Activated naive CD4-positive, alpha-beta T cell treated with anti-CD3 and anti-CD28 coated beads, Interleukin-2, amount 50 U/mL, for 16 hours (primary cell): ENCODE measurements around the gene CDK11A.

ENCODE experiments used
- DNase-seq: peaks from one replicate; pipeline ENCODE4 v3.0.0-alpha.2; 2020

Gene CDK11A

DNA sequence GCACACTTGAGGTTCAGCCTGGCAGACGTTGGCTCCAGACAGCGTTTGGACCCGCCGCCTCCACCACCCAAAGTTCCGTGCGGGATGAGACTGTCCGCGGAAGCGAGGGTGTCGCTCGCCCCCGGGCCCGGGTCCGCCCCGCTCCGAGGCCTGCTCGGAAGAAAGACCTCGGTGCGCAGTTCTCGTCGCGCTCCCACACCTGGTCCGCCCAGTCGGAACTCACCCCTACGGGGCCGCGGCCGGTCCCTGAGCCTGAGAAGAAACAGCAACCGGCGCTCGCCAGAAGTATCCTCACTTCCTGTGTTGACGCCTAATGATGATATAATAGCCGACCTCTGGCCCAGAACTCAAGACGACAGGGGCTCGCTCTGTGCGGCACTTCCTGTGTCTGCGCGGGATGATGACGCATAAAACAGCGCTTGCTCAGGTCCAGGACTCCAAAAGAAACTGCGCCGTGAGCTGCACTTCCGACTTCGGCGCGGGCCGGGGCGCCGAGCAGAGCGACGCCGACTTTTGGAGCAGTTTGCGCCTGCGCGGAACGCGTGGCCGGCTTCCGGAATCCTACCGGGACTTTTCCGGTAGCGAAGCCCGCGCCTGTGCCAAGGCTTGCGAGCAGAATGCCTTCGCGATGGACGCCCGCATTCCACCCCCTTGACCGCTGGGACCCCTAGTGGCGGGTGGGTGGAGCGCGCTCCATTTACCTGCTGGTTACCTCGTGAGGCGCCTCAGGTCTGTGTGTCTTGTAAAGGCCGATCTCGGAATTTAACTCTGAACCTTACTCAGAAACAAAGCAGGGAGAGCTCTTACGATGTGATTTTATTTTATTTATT is at the start of gene CDK11A:
Gene CDK11A (minus strand): TSS at position 323 of the 830 bp plus-strand sequence. CDS start 1,539 bp downstream, outside the sequence.
- peak; percentile 93 for DNase-seq

DNA sequence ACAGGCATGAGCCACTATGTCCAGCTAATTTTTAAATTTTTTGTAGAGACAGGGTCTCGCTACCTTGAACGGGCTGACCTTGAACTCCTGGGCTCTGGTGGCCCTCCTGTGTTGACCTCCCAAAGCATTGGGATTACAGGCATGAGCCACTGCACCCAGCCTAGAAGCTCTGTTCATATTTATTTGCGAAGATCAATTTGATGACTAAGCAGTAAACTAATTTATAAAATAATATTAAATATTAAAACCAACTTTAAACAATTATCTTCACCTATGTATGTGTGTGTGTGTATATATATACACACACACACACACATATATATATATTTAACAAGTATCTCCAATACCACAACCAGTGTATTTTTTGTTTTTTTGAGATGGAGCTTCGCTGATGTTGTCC is 49.7 kb upstream of the CDK11A start:
- no peak for DNase-seq

DNA sequence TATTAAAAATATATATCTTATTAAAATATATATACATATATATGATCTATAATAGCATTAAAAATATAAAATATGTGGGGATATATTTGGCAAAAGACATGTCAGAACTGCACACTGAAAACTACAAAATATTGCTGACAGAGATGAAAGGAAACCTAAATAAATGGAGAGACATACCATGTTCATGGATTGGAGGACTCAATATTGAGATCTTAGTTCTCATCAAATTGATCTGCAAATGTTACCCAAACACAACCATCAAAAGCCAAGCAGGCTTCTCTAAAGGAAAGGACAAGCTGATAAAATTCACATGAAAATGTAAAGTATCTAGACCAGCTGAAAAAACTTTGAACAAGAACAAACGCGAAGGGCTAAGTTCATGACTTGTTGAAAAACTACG is 46.9 kb upstream of the CDK11A start:
- DNase-seq: no peak

DNA sequence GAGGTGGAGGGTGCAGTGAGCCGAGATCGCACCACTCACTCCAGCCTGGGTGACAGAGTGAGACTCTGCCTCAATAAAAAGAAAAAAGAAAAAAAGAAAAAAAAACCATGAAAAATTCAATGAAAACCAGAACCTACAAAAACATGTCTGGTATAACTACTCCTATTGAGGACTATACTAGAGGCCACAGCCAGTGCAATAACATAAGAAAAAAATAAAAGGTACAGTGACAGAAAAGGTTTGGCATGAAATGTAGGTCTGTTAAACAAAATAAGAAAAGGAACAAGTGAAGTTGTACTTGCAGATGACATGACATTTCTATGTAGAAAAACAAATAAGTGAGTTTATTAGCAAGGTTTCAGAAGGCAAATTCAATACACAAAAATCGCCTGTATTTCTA is 45.9 kb upstream of the CDK11A start:
- DNase-seq: no peak

DNA sequence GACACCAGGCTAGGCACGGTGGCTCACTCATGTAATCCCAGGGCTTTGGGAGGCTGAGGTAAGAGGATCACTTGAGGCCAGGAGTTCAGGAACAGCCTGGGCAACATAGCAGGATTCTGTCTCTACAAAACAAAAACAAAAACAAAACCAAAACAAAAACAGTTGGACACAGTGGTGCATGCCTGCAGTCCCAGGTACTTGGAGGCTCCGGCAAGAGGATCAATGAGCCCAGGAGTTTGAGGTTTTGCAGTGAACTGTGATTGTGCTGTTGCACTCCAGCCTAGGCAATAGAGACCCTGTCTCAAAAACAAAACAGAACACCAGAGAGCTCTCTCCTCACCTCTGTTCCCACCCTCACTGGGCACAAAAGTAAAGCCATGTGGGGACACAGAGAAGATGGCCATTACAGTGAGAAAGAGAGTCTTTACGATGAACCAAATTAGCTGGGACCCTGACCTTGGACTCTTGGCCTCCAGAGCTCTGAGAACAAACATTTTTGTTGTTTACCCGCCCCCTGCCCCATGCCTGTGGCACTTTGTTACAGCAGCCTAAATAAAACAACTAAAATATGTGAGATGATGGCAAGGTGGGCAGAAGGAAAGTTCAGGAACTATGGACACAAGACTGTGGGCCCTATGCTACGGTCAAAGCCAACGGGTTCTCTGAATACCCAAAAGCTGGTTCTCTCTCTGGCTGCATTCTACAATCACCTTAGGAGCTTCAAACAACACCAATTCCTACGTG is 44.3 kb upstream of the CDK11A start:
- no peak for DNase-seq

DNA sequence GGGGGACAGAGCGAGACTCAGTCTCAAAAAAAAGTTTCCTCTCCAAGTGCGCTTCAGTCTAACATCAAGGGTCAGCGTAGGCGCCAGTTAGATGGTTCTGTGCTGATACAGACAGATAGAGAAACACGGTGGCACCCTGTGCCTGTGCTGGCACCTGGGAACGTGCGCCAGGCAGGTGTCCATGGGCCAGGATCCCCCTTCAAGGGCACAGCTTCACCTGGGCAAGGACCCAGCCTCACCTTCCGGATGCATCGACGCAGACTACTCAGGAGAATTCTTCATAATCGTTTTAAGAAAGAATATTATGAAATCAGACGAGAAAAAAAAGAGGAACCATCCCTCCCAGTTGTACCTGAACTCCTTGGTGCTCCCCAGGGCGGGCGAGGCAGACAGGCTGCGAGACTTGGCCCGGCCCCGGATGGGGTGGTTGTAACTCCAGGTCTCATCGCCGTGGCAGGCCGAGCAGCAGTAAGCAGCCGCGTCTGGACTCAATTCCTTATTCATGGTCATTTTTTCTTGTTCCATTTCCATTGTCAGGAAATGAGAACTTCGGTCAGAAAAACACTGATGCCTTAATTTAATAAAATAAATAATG is 40.8 kb upstream of the CDK11A start:
- no peak for DNase-seq

DNA sequence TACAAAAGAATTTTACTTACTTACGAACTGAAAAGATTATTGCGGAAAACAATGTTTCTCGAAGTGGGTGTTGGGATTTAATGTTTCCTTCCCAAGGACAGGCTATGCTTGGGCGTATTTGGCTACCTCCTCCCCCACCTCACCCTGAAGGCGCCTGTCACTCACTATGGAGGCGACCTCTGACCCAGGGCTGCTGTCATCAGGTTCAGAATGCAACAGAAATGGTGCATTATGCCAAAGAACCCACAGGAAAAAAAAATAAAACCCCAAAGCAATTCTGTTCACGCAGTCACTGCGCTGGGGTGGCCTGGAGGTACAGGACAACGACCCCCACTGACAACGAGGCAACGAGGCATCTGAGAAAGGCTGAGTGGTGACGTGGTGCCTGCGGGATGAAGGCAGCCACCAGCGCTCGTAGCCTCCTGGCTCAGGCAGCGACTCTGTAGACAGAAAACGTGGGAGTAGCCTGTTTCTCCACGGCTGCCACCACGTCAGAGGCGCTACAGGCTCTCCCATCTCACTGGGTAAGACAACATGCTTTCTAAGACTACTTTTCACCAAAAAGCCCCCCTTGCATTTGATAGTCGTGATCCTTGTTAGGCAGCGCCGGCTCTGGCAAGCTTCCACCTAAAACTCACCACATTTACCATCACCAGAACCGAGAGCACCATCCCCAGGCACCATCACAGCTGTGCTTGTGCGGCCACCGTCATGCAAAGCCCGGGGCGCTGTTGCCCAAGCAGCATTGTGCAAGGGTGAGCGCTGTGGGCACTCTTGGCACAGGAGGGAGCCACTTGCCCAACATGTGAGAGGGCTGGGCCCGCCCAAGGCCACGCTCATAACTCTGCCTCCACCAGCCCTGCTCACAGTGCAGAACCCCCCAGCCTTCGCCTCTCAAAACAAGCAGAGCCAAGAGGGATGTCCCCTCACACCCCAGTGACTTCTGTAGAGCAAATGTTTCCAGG is 39.8 kb upstream of the CDK11A start:
- no peak for DNase-seq

DNA sequence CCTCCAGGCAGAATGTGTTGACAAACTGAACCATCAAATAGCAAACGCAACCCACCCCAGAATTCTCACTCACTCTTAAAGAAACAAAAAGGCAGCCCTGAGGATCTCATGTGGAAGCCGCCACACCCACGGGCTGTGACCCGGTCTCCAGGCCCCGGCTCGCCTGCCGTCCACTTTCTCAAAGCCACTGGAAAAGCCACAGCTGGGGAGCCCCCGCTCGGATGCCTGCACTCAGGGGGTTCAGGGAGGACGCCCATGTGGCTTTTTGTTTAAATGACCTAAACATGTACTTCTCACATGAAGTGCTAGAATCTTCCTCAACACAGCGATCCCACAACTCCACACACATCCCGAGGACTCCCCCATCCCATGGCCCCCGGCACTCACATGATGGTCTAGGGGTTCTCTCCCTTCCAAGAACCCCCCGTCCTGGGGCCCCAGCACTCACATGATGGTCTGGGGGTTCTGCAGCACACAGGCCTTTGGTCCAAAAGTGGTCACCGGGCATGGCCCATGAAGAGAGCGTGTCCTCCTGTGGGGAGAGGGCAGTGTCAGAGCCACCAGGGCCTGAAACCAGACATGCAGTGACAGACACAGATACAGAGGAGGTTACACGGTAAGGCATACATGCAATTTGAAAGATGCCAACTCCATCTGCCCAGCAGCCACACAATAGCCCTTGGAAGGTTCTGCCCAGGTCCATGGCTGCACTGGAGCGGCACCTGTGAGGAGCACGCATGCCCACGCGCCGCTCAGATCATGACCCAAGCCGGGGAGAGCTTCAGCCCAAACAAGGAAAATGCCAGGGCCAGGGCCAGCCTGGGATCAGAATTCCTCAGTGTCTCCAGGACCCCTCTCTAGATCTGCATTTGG is 37.6 kb upstream of the CDK11A start:
- DNase-seq: no peak

DNA sequence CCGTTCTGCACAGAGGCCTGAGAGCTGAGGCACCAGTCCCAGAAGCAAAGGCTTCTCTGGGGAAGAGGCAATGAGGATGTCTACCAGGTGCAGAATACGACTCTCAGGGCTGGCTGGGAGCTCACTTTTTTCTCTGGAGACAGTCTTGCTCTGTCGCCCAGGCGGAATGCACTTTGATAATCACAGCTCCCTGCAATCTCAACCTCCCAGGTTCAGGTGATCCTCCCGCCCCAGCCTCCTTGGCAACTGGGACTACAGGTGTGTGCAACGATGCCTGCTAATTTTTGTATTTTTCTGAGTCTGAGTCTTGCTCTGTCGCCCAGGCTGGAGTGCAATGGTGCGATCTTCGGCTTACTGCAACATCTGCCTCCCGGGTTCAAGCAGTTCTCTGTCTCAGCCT is 36.6 kb upstream of the CDK11A start:
- DNase-seq: no peak

DNA sequence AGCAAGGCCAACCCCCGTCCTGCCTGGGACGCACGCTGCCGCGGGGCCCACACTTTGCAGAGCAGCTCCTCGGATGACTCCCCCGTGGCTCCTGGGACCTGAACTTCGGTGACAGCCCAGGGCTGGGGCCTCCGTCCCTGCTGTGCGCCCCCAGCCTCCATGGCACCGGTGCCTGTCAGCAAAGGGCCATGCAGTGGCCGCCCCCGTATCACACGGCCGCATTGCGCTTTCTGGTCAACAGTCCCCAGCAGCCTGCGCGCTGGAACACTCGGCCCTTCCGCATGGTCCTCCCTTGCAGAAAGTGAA is 36.1 kb upstream of the CDK11A start:
- DNase-seq: no peak

DNA sequence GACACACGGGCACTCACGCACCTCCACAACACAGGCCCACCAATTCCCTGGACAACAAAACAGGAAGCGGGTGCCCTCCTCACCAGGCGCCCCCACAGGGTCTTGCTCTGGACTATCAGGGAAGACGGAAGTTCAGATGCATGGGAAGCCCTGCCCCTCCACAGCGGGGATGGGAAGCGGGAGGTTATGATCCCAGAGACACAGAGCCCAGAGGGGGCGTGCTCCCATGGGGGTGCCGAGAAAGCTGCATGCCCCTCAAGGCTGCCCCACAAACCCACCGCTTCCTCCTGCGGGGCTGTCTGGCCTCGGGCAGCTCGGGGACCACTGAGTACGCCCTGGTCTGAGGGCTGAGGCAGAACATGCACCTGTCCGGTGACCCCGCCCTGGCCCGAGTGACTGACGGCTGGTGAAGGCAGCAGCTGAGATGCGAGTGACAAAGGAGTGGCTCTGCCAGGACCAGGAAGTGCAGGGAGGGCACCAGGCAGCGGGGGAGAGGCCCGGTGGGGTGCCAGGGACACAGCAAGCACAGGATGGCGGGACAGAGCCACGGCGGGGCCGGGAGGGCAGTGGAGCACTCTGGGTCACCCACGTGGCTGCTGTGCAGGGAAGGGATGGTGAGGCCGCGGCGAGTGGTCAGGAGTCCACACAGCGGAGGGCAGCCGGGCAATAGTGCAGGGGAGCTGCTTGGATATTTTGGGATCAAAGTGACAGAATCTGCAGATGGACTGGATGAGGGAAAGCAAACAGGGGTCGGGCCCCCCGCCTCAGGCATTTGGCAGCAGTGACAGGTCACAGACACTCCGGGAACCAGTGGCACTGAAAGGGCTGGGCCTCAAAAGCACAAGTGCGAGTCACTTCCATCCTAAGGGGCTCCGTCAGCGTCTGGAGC is 35.5 kb upstream of the CDK11A start:
- DNase-seq: no peak

DNA sequence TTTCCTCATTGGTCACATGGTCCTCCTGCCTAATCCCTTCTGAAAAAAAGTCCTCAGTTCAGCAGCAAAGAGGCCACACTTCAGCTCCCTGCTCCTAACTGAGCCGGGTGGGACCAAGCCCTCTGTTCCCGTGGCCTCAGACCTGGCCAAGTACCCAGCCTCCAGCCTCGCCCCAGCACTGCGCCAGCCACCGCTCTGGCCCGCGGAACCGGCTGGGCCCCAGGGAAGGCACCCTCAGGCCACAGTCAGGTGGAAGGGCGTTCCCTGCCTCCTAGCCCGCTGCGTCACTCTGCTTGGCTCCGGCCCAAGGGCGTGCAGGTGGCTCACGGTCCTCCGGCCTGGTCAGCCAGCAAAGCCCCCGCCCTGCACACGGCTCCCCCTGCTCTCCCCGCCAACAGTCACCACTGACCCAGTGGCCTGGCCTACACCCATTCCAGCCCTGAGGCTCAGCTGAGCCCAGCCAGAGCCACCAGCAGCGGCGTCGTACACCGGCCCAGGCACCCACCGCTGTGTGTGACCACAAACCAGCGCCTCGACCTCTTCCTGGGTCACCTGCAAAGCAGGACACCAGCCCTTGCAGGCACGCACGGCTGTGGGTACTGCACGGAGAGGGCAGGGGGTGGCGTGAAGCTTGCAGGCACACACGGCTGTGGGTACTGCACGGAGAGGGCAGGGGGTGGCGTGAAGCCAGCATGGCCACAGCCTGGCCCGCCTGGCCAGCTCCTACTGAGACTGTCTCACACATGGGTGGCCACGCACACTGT is 34.7 kb upstream of the CDK11A start:
- no peak for DNase-seq

DNA sequence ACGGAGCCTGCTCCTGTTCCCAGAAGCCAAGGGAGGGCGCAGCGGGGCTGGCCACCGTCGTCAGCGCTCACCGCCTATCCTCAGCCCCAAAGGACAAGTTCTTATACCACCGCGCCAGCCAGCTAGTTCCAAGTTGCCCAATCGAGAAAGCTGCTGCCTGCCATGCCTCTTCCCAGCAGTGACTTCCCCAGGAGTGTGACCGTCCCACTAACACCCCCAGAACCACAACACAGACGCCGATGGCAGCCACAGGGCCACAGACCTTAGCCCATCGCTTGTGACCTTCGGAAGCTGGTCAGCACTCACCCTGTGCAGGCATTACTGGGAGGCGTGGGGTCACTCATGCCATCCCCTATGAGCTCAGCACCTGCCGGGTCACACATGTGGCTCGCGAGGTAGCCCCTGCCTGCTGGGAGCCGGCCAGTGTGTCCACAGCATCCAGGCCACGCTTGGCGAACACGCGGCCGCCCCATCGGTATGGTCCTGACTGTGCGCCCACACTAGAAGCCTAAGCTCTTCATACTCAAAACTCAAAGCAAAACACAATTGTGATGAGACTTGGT is 34.0 kb upstream of the CDK11A start:
- DNase-seq: no peak

DNA sequence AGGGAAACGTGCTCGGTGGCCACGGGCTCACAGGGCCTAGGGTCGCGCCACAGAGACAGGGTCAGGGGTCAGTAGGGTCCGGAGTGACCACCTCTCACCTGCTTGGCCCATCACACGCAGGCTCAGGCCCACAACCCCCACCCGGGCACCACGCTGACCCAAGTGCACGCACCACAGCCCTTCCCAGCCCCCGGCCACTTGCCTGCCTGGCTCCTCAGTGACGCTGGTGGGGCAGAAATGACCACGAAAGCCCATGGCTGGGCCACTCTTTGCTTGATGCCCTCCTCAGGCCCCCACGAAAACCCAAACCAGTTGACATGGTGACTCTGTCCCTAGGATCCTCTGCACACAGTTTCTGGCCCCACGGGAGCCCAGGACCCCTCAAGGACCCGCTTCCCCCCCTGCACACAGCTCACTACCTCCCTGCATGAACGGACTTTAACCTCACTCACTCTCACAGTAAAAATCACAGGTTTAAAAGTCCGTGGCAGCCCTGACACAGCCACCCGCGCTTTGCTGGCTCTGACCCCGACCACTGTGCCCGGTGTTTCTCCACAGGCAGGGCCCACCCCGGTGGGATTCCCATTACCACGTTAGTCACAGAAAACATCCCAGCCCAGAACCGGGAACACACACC is 33.4 kb upstream of the CDK11A start:
- no peak for DNase-seq

DNA sequence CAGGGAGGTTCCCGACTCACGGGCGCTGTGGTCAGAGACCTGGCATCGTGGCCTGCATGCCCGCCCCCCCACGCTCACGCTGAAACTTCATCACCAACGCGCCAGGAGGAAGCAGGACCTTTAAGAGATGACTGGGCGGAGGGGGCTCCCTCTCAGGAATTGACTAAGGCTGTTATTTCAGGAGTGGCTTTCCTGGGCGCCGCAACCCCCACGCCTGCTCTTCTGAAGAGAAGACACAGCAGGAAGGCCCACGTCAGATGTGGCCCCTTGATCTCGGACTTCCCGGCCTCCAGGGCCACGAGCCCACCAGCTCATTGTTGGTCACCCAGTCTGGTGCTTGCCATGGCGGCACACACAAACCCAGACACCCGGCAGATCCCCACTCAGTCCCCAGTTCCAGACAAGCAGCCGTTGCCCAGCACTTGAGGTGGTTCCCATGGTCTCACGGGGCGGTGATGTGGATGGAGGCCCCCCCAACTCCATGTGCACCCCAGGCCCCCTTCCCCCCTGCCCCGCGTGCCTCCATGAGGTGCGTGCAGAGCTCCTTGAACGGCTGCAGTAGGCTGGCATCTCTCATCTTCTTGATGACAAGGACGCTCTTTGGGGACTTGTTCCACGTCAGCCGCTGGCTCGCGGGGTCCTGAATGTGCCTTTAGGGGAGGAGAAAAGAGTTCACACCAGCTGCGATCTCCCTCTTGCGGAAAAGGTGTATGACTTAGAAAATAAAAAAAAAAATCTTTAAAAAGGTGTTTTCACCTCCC is 32.7 kb upstream of the CDK11A start:
- no peak for DNase-seq

DNA sequence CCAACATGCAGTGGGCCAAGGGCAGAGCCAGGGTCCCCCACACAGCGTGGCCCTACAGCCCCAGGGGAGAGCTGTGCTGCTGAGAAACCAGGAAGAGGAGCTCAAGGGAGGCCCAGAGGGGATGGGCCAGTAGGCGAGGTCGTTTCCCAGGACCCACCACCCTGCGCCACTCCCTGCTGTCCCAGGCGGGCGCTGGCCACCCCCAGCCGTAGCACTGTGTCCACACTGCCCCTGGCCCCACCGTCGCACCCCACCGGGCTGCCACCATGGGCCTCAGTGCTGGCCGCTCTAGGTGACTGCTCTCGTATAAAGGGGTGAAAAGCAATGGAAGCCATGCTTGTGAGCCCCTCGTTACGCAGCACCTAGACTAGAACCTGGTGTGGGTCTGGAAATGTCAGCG is 31.7 kb upstream of the CDK11A start:
- no peak for DNase-seq

DNA sequence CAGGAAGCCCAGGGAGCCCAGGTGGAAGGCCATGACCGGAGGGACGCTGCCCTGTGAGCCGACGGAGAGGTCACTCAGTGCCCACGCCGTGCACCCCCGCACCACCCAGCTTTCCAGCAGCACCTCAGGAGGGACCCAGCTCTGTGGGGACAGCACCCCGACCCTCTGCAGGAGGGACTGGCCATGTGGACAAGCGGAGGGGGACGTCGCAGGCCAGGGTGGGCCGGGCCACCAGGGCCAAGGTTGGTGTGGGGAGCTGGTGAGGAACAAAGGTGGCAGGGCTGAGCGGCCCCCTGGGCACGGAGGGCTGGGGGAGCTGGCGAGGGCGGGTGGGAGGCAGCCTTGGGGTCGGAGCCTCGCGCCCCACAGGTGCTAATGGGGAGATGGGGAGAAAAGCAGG is 31.3 kb upstream of the CDK11A start:
- DNase-seq: no peak

DNA sequence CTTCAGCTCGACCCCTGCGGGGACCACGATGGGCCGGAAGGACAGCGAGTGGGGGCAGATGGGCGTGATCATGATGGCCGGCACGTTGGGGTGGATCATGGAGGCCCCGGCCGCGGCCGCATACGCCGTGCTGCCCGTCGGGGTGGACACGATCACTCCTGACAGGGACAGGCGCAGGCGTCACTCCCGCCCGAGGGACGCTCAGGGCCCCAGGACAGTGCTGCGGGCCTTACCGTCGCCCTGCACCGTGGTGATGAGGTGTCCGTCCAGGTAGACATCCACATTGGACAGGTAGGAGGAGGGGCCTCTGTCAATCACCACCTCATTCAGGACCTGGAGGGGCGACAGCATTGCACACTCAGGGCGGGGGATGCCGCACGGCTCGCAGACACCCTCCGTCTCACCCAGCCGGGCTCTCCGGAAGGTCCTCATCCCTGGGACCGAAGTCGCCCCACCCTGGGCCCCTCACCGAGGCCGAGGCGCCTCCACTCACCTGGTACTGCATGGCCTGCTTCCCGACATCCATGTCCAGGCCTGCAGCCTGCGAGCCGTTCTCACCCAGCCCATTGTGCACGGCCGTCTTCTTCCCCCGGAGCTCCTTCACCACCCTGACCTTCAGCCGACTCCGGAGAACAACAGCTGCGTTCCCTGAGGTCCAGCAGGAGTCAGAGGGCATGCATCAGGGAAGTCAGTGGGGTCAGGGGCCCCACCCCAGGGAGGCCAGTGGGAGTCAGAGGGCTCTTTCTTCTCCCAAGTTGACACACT is 30.1 kb upstream of the CDK11A start:
- no peak for DNase-seq
